H1 (cell line): Measurements from ENCODE around the gene MREG. TPM values are rescaled to one million over a fixed set of nuclear protein-coding genes. Genes with fewer than 3 reads are reported as not detected.

Experiments
- CTCF ChIA-PET: fragments of 300-600 bp; sonication (Branson Sonifier 250); formaldehyde crosslinking; loops from one replicate; lab custom pipeline; 2021; ENCODE audit not compliant: partially characterized antibody; lab: Charles Lee
- POLR2A ChIA-PET: fragments of 300-600 bp; sonication (Branson Sonifier 250); formaldehyde crosslinking; loops from one replicate; lab custom pipeline; 2021; ENCODE audit warnings: inconsistent platforms; ENCODE audit not compliant: partially characterized antibody; lab: Charles Lee
- DNase-seq, 2 experiments: peaks; one replicate each; pipeline versions ENCODE4 v3.0.0 to v3.0.0-alpha.2; 2010 to 2022; ENCODE audit warnings: low spot score in 2 of 2, low read depth in 1 of 2, mixed read lengths in 1 of 2
- FAIRE-seq: peaks from 2 replicates; lab custom pipeline; 2011; peaks lifted over from hg19 to GRCh38; lab: Jason Lieb, UNC
- H2AFZ ChIP-seq: 2 replicates; pipeline ENCODE4 v1.8.1; 2012; ENCODE audit warnings: low read length, inconsistent platforms
- H2AK5ac ChIP-seq: 2 replicates; pipeline ENCODE4 v1.6.1; 2013; ENCODE audit warnings: low read depth, low read length
- H2BK120ac ChIP-seq: replicated peaks from 2 replicates; pipeline ENCODE3; 2013; ENCODE audit warnings: low read depth, low read length, inconsistent platforms
- H2BK12ac ChIP-seq: 2 replicates; pipeline ENCODE4 v1.6.1; 2013; ENCODE audit warnings: low read depth, low read length
- H2BK15ac ChIP-seq: 2 replicates; pipeline ENCODE4 v1.6.1; 2013; ENCODE audit warnings: low read length
- H2BK20ac ChIP-seq: 2 replicates; pipeline ENCODE4 v1.6.1; 2013; ENCODE audit warnings: low read length
- H2BK5ac ChIP-seq: 2 replicates; pipeline ENCODE4 v1.6.1; 2013; ENCODE audit warnings: low read depth, low read length
- H3K14ac ChIP-seq: 2 replicates; pipeline ENCODE4 v1.6.1; 2013; ENCODE audit warnings: inconsistent platforms; ENCODE audit not compliant: insufficient read length
- H3K18ac ChIP-seq: 2 replicates; pipeline ENCODE4 v1.6.1; 2013; ENCODE audit warnings: low read length; ENCODE audit errors: extremely low read depth
- H3K23ac ChIP-seq: 2 replicates; pipeline ENCODE4 v1.6.1; 2013; ENCODE audit warnings: inconsistent platforms; ENCODE audit not compliant: insufficient read length
- H3K23me2 ChIP-seq: 2 replicates; pipeline ENCODE4 v1.6.1; 2013; ENCODE audit warnings: low read depth, low read length
- H3K27ac ChIP-seq: 2 replicates; pipeline ENCODE4 v1.6.1; 2011; ENCODE audit warnings: low read depth, low read length, inconsistent platforms
- H3K27me3 ChIP-seq, 4 experiments: replicated peaks in 1 of 4; 1 replicate in 1 of 4; 2 replicates in 3 of 4; pipeline versions ENCODE4 v1.6.1 to v1.8.1; 2011 to 2013; ENCODE audit warnings: low read length in 3 of 4, mild to moderate bottlenecking in 3 of 4, inconsistent platforms in 2 of 4, mixed read lengths in 2 of 4, moderate library complexity in 1 of 4; ENCODE audit not compliant: control insufficient read depth in 3 of 4, insufficient read depth in 3 of 4; ENCODE audit errors: extremely low read depth in 1 of 4
- H3K36me3 ChIP-seq, 4 experiments: 2 replicates each; pipeline versions ENCODE4 v1.6.1 to v1.8.1; 2011 to 2013; ENCODE audit warnings: mild to moderate bottlenecking in 4 of 4, low read length in 3 of 4, moderate library complexity in 2 of 4, control low read depth in 1 of 4, inconsistent platforms in 1 of 4; ENCODE audit not compliant: insufficient read depth in 4 of 4, control insufficient read depth in 2 of 4
- H3K4ac ChIP-seq: replicated peaks from 2 replicates; pipeline ENCODE3; 2013; ENCODE audit warnings: low read length, low read depth, mixed read lengths, inconsistent platforms; ENCODE audit not compliant: insufficient read length
- H3K4me1 ChIP-seq, 4 experiments: replicated peaks in 1 of 4; 1 replicate in 1 of 4; 2 replicates in 3 of 4; pipeline versions ENCODE4 v1.6.1 to v1.8.1; 2011 to 2013; ENCODE audit warnings: low read length in 3 of 4, inconsistent platforms in 2 of 4, mixed read lengths in 1 of 4; ENCODE audit not compliant: insufficient read depth in 4 of 4, control insufficient read depth in 3 of 4
- H3K4me2 ChIP-seq, 2 experiments: 2 replicates each; pipeline versions ENCODE4 v1.6.1 to v1.8.1; 2011 to 2013; ENCODE audit warnings: low read depth in 2 of 2, low read length in 2 of 2, control low read depth in 1 of 2, inconsistent platforms in 1 of 2, mild to moderate bottlenecking in 1 of 2; ENCODE audit not compliant: insufficient read depth in 1 of 2
- H3K4me3 ChIP-seq, 4 experiments: fragments of 200-600, 300-600 bp in 1 of 4; sonication (generic), shearing (Covaris generic), sonication (Bioruptor Twin) in 1 of 4; 2 replicates each; pipeline versions ENCODE4 v1.5.1 to v1.8.1; 2011 to 2016; ENCODE audit warnings: low read length in 4 of 4, low read depth in 3 of 4, control low read depth in 2 of 4, inconsistent platforms in 2 of 4, mild to moderate bottlenecking in 2 of 4, mixed read lengths in 1 of 4, moderate library complexity in 1 of 4; ENCODE audit not compliant: insufficient read depth in 2 of 4; ENCODE audit errors: extremely low read depth in 1 of 4
- H3K56ac ChIP-seq: replicated peaks from 2 replicates; pipeline ENCODE3; 2013; ENCODE audit warnings: low read depth, mild to moderate bottlenecking, mixed read lengths, low read length, inconsistent platforms; ENCODE audit not compliant: insufficient read length
- H3K79me1 ChIP-seq: 2 replicates; pipeline ENCODE4 v1.6.1; 2013; ENCODE audit warnings: low read depth, low read length, control low read depth
- H3K79me2 ChIP-seq, 2 experiments: 2 replicates each; pipeline versions ENCODE4 v1.6.1 to v1.8.1; 2012 to 2013; ENCODE audit warnings: low read length in 2 of 2, mild to moderate bottlenecking in 2 of 2, inconsistent platforms in 1 of 2; ENCODE audit not compliant: insufficient read depth in 2 of 2, control insufficient read depth in 1 of 2
- H3K9ac ChIP-seq, 4 experiments: replicated peaks in 1 of 4; 1 replicate in 1 of 4; 2 replicates in 3 of 4; pipeline versions ENCODE4 v1.6.1 to v1.8.1; 2011 to 2013; ENCODE audit warnings: low read depth in 3 of 4, low read length in 3 of 4, control low read depth in 2 of 4, mild to moderate bottlenecking in 2 of 4, moderate library complexity in 2 of 4, inconsistent platforms in 1 of 4; ENCODE audit errors: extremely low read depth in 1 of 4
- H3K9me3 ChIP-seq, 2 experiments: 2 replicates each; pipeline versions ENCODE4 v1.6.1 to v1.8.1; 2012 to 2013; ENCODE audit warnings: mild to moderate bottlenecking in 2 of 2, moderate library complexity in 2 of 2, control low read depth in 1 of 2, inconsistent platforms in 1 of 2, low read depth in 1 of 2, low read length in 1 of 2, mixed read lengths in 1 of 2; ENCODE audit not compliant: insufficient read depth in 2 of 2
- H4K20me1 ChIP-seq, 2 experiments: replicated peaks in 1 of 2; 2 replicates each; pipeline versions ENCODE3 to v1.8.1; 2011 to 2013; ENCODE audit warnings: inconsistent platforms in 2 of 2, low read length in 2 of 2, mild to moderate bottlenecking in 1 of 2; ENCODE audit not compliant: insufficient read depth in 2 of 2, control insufficient read depth in 1 of 2
- H4K5ac ChIP-seq: 2 replicates; pipeline ENCODE4 v1.6.1; 2013; ENCODE audit warnings: low read length, low read depth, mixed read lengths, inconsistent platforms; ENCODE audit not compliant: insufficient read length
- H4K8ac ChIP-seq: 2 replicates; pipeline ENCODE4 v1.8.0; 2013; ENCODE audit warnings: mild to moderate bottlenecking, moderate library complexity, low read length, inconsistent platforms; ENCODE audit not compliant: insufficient read depth; ENCODE audit errors: extremely low read depth
- H4K91ac ChIP-seq: replicated peaks from 2 replicates; pipeline ENCODE3; 2013; ENCODE audit warnings: low read length, mixed read lengths, inconsistent platforms; ENCODE audit not compliant: insufficient read length
- ATF2 ChIP-seq: IDR thresholded peaks from 2 replicates; pipeline ENCODE4 v1.6.1; 2012; ENCODE audit warnings: low read length, inconsistent platforms
- BCL11A ChIP-seq, 2 experiments: IDR thresholded peaks; one replicate each; pipeline ENCODE4 v1.6.1; 2011; ENCODE audit warnings: low read depth in 2 of 2, low read length in 2 of 2, mild to moderate bottlenecking in 2 of 2
- CEBPB ChIP-seq: IDR thresholded peaks from 2 replicates; pipeline ENCODE4 v1.6.1; 2012; ENCODE audit warnings: low read depth, low read length
- CTBP2 ChIP-seq: IDR thresholded peaks from 2 replicates; pipeline ENCODE4 v1.7.0; 2011; ENCODE audit warnings: borderline replicate concordance, mild to moderate bottlenecking, moderate library complexity, mixed read lengths, low read length; ENCODE audit not compliant: insufficient read depth, insufficient read length
- POLR2AphosphoS5 ChIP-seq: IDR thresholded peaks from 2 replicates; pipeline ENCODE4 v1.6.1; 2011; ENCODE audit warnings: low read depth, low read length
- SAP30 ChIP-seq: fragments of 300-600 bp; sonication (generic); IDR thresholded peaks from 2 replicates; pipeline ENCODE4 v1.7.1; 2012; ENCODE audit warnings: low read length, moderate library complexity, mild to moderate bottlenecking, inconsistent platforms; ENCODE audit not compliant: insufficient read depth, insufficient replicate concordance
- SIX5 ChIP-seq: IDR thresholded peaks from 2 replicates; pipeline ENCODE4 v1.6.1; 2011; ENCODE audit warnings: mild to moderate bottlenecking, low read depth, low read length
- WGBS, 2 experiments: shearing (Covaris generic) in 1 of 2; methylation state at CpG; one replicate each; pipeline versions ENCODE4 v1.1.6 to v1.1.7; 2013 to 2015; ENCODE audit warnings: low lambda C conversion rate in 2 of 2, mixed read lengths in 2 of 2, inconsistent platforms in 1 of 2, low coverage in 1 of 2, missing lambda C conversion rate in 1 of 2; ENCODE audit not compliant: insufficient replicate concordance in 2 of 2, insufficient coverage in 1 of 2, insufficient read length in 1 of 2; ENCODE audit errors: extremely low coverage in 1 of 2, missing lambda C conversion rate in 1 of 2; 5-methylcytosine and 5-hydroxymethylcytosine counted together
- polyA plus RNA-seq, 7 experiments: library from polyadenylated mRNA; depleted of rRNA in 3 of 7; stranded (reverse) in 5 of 7; unstranded in 2 of 7; fragments of >200 nt in 5 of 7; fragments of 200-250 nt in 2 of 7; gene quantifications; 1 replicate in 5 of 7; 2 replicates in 1 of 7; 4 replicates in 1 of 7; pipeline versions ENCODE4 v1.2.1 to v1.2.3, GENCODE V29; 2011 to 2013; ENCODE audit warnings: missing spikeins in 2 of 7, mixed read lengths in 2 of 7
- total RNA-seq: library from RNA; stranded (reverse); fragmentation: NEBNext Ultra II Directional; extraction: Animal tissue kit (Norgen Biotek cat#: 25700); gene quantifications from 2 replicates; pipeline ENCODE4 v1.2.1, GENCODE V29; 2021

The MREG gene
- total and polyA plus RNA-seq, 2 of the 8 experiments (the other 6 are each of a cell fraction or from before 2014, with no cell fraction given) = 7.5 to 31.9 TPM

- Histone ChIP-seq H3K18ac (no peak overlapping the region), H2BK120ac (no peak overlapping the region), H2AK5ac (no peak overlapping the region), H3K36me3 (peaks cover 0 to 17% (median 0%) of the 10 kb centered on the region in 4 experiments; a peak in 2 of 8 replicates), H3K4me1 (peaks cover 0 to 6% (median 3%) of the 10 kb centered on the region in 4 experiments; a peak in 2 of 7 replicates), H2BK20ac (no peak overlapping the region), H3K4ac (no peak overlapping the region), H3K56ac (no peak overlapping the region), H2AFZ (no peak overlapping the region), H3K4me3 (no peak overlapping the region), H4K91ac (no peak overlapping the region), H2BK12ac (no peak overlapping the region), H3K79me2 (peaks cover 0 to 38% of the 10 kb centered on the region in 2 experiments; a peak in 2 of 4 replicates), H3K14ac (no peak overlapping the region), H3K79me1 (no peaks in the 10 kb centered on the region), H3K9ac (no peak overlapping the region), H2BK15ac (no peak overlapping the region), H3K9me3 (peaks cover 0 to 2% of the 10 kb centered on the region in 2 experiments; a peak in 1 of 4 replicates), H3K27me3 (no peaks in the 10 kb centered on the region), H4K20me1 (peaks cover 0 to 2% of the 10 kb centered on the region in 2 experiments), H3K23me2 (no peaks in the 10 kb centered on the region), H3K23ac (no peak overlapping the region), H4K8ac (no peak overlapping the region), H4K5ac (no peak overlapping the region)
- 78% methylated on average over 4 of the region's 4 CpGs; no CpG with 5 or more reads in 1 of the 2 experiments for WGBS, 2 experiments
- POLR2A ChIA-PET = no interaction called here
- FAIRE-seq (no peak), DNase-seq (no peak)
- TF ChIP-seq POLR2AphosphoS5 (no peak), SAP30 (no peak), SIX5 (no peak), ATF2 (no peak), CEBPB (no peak), BCL11A (IDR thresholded peaks at IDR 0.05; ENCODE audit: low read depth in 2 of 2, low read length in 2 of 2) (no peak), CTBP2 (no peak)
- TF ChIP-seq, all 59 proteins: peak for 0
- no peak overlapping the region for H3K27ac ChIP-seq
- CTCF ChIA-PET = interaction anchor here (0.6 to 0.7 kb wide), 3 partner anchors 37 to 720 kb away, joined by 4 to 6 read pairs (median 5); no protein-coding TSS in a partner anchor
- no peak overlapping the region for H2BK5ac ChIP-seq
- no peak overlapping the region for H3K4me2 ChIP-seq
These were observed 18.4 kb downstream of the MREG start for GRCh38 chr2:215994911-215995310.
